Left colon (tissue), 2 donors: Measurements from ENCODE around the gene CHURC1. TPM values are rescaled to one million over a fixed set of nuclear protein-coding genes. Genes with fewer than 3 reads are reported as not detected.
A peak's percentile ranks its signal among the peaks of the same experiment; 100 is the strongest.

Experiments used
- ATAC-seq: fragments of 200-7000 bp; cut with Tn5 transposase; one replicate; pipeline ENCODE4 v1.9.1; 2020; ENCODE audit warnings: mild to moderate bottlenecking, moderate library complexity
- DNase-seq, 2 donors: peaks; one replicate each; pipeline ENCODE4 v3.0.0-alpha.2; 2020
- intact Hi-C, 2 donors: fragments of 100-400 bp; cut with DNase I in 1 of 2; cut with micrococcal nuclease in 1 of 2; formaldehyde crosslinking; loops; one replicate each; pipeline versions ENCODE4 v1.11.2 to v1.14.0; 2022; cut with DNase I, micrococcal nuclease
- total RNA-seq, 2 donors: library from RNA; stranded (reverse); fragmentation: NEBNext Ultra II Directional; extraction: Animal tissue kit (Norgen Biotek cat#: 25700); gene quantifications; one replicate each; pipeline ENCODE4 v1.2.1, GENCODE V29; 2021
- donor health status: DM: no; HTN: no; CAD: no.
- donor health status: DM: yes; HTN: yes; CAD: no.

CHURC1 gene
- total RNA-seq, 2 donors from 2014 or later = 48.6 to 50.8 TPM

DNA sequence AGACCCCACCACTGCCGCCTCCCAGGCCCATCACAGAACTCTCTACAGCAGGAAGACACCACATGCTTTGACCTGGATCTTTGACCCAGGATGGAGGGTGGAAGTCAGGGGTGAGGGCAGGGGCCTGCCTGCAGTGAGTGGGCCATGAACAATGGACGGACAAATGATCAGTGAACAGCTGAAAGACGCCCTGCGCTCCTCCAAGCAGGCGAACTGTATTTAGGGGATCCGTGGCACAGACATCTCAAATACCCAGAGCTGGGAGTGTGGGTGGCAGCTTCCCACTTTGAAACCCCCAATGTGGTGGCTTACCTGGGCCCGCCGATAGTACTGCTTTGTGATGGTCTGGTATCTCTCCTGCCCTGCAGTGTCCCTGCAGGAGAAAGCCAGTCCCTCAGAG is 37.0 kb downstream of the CHURC1 start:
- DNase-seq (no peak), ATAC-seq (no peak)
- intact Hi-C loops = no loop called here

DNA sequence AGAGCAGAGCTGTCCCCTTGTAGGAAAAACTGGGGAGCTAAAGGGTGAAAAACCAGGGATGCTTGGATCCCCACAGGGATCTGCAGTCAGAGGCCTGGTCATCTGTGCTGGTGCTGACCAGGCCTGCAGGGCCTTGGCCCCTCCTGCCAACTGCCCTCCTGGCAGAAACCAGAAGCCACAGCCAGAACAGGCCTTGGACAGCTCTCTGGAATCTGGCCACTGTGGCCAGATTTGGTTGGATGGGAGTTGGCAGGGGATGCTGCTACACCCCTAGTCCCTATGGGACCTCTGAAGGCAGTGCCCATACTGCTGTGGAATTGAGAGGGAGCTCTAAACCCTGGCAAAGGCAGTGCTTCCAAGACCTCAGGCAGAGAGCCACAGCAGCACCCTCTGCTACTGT is 37.5 kb downstream of the CHURC1 start:
- ATAC-seq (no peak), DNase-seq (no peak)
- intact Hi-C loops = no loop called here

DNA sequence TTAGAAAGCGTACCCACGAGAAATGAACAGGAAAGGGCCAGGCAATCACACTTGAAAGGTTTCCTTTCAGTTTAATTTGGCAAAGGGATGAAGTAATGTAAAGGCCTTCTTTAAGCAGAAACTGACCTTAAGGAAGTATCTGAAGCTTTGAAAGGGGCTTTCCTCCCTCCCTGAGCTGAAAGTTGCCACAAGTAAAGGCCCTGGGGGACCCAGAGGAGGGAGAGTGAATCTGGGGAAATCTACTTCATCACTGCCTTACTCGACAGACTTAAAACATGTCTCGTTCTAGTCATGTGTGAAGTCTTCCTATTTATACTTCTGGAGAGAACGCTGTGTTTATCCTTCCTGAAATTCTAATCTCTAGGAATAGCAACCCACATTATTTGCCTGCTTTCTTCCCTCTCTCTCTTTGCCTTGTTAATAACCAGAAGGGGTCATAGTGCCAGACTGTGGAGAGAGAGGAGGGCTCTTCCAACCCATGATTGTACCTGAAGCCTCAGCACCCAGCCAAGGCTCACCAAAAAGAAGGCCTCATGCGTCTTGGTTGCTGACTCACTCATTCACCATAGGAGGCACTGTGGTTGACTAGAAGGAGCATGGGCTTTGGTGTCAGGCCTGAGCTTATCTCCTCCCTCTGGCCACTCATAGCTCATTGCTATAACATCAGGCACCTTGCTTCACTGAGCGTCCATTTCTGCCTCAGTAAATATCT is 38.5 kb downstream of the CHURC1 start:
- intact Hi-C loops = no loop called here
- DNase-seq (no peak), ATAC-seq (no peak)

DNA sequence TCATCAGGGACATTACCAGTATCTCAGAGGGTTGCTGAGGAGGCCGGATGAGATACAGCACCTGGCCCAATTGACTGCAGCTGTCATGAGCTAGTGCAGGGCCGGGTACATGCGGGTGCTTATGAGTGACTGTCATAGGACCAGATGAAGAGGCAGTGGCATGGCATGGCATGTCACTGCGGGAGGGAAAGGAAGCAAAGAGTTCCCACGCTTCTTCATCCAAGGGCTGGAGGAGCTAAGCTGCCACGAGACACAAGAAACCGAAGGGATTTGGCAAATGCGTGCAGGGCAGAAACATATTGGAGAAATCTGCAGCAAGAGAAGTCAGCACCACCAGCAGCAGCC is 39.0 kb downstream of the CHURC1 start:
- ATAC-seq = no peak
- DNase-seq = no peak
- intact Hi-C loops = no loop called here

DNA sequence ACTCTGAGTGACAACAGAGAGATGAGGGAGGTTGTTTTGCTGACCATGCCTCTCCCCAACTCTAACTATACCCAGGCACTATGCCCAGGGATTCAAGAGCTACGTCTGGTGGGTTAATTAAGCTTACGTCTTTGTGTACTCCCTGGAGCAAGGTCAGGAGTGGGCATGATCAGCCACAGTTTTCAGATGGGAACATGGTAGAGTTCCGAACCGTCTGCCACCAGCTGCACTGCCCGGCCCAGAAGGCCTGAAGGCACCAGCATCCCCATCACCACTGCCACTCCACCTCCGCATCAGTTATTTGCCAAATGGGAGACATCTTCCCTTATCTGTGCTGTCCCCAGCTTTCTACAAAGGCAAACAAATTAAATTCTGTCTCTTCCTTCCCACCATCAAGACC is 39.4 kb downstream of the CHURC1 start:
- DNase-seq = no peak
- no peak for ATAC-seq
- intact Hi-C loops = no loop called here

DNA sequence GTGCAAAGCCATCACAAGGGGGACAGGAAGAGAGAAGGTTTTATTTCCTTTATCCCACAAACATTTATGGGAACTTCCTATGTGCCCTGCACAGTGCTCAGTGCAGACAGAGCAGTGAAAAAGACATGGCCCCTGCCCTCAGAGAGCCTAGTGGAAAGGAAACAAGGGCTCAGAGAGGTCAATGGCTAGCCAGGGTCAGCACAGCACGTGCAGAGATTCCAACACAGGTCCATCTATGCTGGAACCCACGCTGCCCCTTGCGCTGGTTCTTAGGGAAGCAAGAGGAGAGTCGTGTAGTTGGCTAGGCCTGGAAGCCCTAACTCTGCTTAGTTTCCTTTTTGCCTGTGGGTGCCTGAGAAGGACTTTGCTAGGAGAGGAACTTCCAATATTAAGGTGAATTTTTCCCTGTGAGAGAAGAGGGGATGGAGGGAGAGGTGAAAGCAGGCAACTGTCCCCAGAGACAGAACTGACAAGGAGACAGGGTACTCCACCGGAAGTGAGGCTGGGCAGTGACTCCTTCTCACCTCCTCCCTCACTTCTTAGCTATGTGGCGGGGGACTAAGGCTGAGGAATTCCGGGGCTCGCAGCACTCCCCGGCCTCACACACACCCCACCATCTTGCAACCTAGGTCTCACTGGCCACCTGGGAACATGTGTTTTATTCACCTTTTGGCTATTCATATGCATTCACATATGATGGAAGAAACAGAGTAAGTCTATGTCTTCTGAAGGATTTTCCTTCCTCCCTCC is 40.4 kb downstream of the CHURC1 start:
- ATAC-seq (no peak), DNase-seq (no peak)
- intact Hi-C loops = no loop called here

DNA sequence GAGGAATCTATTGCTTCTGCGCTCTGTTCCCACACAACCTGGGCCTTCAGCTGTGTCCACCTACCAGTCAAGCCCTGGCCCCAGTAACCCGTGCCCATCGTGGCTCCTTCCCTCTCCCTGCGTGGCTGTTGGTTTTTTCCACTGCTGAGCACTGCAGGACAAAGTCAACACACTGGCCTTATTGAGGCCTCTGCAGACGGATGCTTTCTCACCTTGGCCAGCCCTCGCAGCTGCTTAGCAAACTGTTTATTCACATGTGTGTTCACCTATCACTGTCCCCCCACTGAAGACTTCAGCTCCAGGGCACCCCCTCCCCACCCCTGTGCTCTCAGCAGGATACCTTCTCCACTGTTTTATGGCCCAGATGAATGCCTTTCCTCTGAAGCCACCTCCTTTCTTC is 41.0 kb downstream of the CHURC1 start:
- no peak for ATAC-seq
- intact Hi-C loops = no loop called here
- no peak for DNase-seq

DNA sequence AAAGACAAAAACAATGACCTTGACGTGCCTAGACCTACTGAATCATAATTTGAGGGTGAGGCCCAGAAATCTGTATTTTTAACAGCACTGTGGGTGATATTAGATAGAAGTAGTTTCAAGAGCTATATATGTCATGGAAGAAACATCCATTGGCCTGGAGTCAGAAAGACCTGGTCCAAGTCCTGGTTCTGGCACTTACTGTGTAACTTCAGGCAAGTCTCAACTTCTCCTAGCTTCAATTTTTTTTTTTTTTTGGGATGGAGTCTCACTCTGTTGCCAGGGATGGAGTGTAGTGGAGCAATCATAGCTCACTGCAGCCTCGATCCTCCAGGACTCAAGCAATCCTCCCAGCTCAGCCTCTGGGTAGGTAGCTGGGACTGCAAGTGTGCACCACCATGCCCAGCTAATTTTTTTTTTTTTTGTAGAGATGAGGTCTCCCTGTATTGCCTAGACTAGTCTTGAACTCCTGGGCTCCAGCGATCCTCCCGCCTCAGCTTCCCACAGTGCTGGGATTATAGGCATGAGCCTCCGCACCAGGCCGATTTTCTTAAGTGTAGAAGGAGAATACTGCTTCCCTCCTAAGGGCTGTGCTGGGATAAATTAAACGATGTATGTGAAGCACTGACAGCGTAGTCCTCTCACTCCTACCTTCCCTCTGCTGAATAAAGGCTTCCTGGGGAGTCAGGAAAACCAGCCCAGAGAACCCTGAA is 42.6 kb downstream of the CHURC1 start:
- intact Hi-C loops = no loop called here
- DNase-seq (no peak), ATAC-seq (no peak)

DNA sequence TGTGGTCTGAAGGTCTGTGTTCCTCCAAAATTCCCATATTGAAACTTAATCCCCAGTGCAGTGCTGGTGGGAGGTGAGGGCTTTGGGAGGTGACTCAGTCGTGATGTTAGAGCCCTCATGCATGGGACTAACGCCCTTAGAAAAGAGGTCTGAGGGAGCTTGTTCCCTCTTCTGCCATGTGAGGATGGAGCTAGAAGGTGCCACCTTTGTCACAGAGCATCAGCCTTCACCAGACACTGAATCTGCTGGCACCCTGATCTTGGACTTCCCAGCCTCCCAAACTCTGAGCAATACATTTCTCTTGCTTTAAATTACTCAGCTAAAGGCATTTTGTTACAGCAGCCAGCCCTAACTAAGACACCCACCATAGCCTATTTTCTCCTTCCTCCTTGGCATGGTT is 43.9 kb downstream of the CHURC1 start:
- DNase-seq (no peak), ATAC-seq (no peak)
- intact Hi-C loops = no loop called here

DNA sequence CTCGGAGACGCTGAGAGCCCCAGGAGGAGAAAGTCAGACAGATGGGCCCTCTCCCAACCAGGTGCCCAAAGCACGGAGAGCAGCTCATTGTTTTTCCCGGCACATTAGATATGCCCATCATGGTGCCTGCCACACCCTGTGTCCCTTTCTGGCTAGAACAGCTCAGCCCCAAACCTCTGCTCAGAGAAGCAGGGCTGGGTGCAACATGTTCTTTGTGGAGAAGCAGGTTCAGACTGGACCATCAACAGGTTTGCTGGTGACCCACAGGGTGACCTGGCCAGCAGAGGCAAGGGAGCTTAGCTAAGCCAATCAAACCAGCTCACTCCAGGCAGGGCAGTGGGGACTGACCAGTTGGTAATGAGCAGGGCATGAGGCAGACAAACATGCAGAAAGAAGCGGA is 44.5 kb downstream of the CHURC1 start:
- intact Hi-C loops = no loop called here
- no peak for ATAC-seq
- DNase-seq = no peak

DNA sequence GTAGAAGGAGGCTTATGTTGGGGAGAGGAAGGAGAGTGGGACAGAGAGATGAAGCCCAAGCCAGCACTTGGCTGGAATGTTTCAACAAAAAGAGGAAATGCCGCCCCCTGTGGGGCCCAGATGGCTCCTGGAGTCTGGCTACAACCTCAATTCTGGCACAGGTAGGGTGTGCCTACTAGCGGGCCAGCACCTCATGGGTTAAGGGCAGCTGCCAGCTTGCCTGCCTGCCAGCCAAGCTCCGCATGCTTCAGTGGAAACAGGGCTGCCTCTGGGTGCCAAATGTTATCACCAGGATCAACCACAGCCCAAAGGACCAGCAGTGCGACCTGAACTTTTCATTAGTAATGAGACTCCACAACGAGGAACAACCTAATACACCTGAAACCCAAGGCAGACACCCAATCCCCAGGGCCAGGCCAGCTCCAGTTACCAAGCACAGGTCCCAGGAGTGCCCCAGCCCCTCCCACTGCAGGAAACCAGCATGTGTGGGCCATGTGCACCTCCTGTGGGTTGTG is 46.6 kb downstream of the CHURC1 start:
- ATAC-seq (peak; percentile 61), DNase-seq (no peak)
- intact Hi-C loops = no loop called here

DNA sequence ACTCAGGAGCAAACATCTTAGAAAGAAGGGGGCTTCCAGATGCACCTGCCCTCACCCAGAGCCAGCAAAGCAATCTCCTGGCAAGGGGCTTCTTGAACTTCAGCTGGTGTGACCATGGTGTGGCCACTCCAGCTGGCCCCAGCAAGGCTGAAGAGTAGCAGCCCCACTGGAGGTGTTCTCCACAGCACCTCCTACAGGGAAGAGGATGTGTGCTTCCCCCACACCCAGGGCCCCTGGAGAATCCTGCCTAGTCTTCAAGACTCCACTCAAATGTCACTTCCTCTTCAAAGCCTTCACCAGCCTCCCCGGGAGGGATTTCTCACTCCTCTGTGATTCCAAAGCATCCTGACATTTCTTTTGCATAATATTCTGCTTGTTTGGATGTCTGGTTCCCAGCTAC is 49.4 kb downstream of the CHURC1 start:
- ATAC-seq (no peak), DNase-seq (no peak)
- intact Hi-C loops = no loop called here

DNA sequence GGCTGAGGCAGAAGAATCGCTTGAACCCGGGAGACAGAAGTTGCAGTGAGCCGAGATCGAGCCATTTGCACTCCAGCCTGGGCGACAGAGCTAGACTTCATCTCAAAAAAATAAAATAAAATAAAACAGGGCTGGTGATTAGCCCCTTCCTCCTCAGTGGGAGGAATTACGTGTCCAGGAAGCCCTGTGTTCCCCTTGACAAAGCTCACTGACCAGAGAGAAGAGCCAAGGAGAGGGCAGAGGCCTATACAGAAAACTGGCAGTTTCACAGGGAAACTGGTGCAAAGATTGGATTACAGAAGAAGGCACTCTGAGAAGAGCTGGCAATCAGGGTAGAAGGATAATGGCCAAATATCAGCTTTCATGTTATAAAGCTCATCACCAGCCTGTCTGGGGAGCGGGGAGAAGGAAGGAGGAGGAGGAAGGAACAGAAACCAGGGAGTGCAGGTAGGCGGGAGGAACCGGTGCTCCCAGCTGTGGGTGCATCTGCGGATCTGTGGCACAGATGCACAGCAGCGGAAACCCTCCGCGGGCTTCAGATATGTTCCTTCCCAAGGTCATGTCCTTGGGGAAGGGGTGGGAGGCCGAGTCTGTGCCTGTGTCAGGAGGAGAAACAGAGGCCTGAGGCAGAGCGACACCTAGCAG is 51.2 kb downstream of the CHURC1 start:
- intact Hi-C loops = no loop called here
- DNase-seq (no peak), ATAC-seq (no peak)

DNA sequence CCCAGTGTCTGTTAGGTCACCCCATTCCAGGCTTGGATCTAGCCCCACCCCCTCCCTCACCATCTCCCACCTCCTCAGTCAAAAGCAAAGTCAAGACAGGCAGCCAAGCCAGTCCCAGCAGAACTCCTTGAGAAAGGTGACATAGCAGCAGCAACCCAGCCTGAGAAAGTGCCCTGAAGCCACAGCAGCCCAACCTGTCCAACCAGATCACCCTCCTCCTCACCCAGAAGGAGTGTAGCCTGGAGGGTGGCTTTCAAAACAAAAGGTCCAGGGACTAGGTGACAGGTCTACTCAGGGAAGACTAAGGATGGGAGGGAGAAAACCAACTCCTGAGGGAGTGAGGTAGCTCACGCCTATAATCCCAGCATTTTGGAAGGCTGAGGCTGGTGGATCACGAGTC is 52.7 kb downstream of the CHURC1 start:
- DNase-seq = no peak
- intact Hi-C loops = no loop called here
- peak; percentile 26 for ATAC-seq

DNA sequence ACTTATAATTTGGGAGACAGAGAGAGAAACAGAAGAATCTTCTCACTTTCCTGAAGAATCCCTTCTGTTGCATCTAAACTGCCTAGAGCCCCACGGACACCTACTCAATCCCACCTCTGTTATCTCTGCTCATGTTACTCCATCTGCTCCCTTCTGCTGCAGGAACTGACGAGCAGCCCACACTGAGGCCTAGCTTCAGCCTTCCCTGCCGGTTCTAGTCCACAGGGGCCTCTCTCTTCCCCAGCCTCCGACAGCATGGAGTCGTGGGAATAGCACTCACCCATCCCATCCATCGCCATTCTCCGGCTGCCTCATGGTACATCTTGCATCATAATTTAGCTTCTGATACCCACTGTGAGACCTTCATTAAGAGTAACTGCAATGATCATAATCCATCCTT is 53.9 kb downstream of the CHURC1 start:
- ATAC-seq (no peak), DNase-seq (no peak)
- intact Hi-C loops = no loop called here

DNA sequence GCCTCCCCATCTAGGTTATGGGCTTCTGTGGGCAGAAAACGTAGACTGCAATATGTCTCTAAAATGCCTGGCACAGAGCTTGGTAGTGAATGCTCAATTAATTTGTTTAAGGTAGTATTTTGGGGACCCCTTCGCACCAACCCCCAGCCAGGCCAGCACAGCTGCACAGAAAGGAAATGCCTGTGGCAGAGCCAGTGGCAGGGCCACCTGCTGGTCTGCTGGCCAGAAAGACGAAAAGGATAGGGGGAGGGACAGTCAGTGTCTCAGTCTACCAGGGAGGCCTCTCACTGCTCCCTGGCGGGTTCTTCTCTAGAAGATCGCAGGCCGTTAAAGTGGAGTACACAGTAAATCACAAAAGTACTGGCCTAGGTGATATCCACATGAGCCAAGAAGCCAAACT is 54.4 kb downstream of the CHURC1 start:
- ATAC-seq = no peak
- DNase-seq = no peak
- intact Hi-C loops = no loop called here

DNA sequence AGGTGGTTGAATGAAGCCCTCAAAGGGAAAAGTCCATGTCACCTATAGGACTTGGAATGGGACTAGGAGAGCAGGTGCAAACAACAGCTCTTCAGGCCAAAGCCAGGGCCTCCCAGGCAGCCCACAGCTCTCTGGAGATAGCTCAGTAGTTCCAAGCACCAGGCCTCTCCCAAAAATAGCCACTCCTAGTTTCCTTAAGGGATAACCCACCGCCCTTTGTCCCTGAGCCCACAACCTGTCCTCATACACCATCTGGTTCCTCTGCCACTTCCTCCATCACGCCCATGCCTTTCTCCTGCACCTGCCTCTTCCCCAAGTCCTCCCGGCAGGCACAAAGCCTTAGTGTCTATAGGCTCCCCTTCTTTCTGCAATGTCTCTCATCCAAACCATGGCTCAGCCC is 55.8 kb downstream of the CHURC1 start:
- peak; percentile 67 for ATAC-seq
- intact Hi-C loops = no loop called here

DNA sequence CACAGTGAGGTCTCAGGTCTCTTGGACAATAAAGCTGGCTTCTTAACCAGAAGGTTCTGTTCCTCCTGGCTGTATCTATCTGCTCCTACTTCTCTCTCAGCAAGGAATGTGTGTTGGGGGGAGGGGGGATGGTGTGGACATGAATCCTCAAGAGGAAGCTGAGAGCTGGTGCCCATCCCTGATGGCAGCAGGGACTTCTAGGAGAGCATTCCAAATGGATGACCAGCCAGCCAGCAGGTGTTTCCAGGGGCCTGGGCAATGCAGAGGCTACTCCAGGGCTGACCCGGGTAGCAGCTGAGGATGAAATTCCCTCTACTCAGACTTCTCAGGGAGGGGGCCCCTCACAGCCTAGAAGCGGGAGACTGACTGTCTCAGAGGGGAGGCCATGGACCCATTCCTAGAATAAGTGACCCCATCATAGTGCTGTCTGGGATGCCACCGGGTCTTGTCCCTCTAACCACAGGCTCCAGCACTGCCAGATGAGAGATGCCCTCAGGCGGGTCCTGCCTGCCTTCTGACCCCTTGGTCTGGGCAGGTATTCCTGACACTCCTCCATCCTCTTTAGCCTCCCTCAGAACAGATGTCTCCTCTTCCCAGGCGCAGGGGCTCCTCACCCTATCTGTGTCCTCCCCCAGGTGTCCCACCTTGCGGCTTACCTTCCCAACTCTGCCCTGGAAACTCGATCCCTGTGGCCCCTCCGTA is 56.7 kb downstream of the CHURC1 start:
- intact Hi-C loops = no loop called here
- ATAC-seq (peak; percentile 16), DNase-seq (peak in 1 of 2 donors; percentile 25)

More for the DNA sequence above, 55.8 kb downstream of the CHURC1 start:
- peak; percentile 38 to 51 for DNase-seq

DNA sequence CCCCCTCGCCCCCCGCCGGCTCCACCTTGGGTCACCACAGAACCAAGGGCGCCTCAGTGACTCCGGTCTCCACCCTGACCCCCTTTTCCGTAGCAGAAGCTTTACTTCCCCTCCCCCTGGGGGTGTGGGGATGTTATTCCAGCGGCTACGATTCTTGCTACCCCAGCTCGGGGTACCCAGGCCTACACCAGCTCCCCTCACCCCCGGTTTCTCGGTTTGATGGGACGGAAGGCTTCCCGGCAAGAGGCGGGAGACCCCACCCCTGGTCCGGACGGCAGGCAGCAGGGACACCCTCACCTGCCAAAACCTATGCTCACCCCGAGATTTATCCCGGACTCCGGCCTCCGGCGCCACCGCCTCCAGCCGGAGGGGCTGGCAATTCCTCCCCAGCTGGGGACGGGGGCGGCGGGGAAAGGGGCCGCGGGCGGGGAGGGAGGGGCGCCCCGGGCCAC is 57.3 kb downstream of the CHURC1 start:
- intact Hi-C loops = no loop called here
- peak in 1 of 2 donors; percentile 16 for DNase-seq
- peak; percentile 1 for ATAC-seq
